ENCODE results near the gene STIM1. TPM values are rescaled to one million over a fixed set of nuclear protein-coding genes. Genes with fewer than 3 reads are reported as not detected.

The STIM1 gene
- total RNA-seq, 4 donors from 2014 or later = 42.2 to 71.0 (median 51.1) TPM

DNA sequence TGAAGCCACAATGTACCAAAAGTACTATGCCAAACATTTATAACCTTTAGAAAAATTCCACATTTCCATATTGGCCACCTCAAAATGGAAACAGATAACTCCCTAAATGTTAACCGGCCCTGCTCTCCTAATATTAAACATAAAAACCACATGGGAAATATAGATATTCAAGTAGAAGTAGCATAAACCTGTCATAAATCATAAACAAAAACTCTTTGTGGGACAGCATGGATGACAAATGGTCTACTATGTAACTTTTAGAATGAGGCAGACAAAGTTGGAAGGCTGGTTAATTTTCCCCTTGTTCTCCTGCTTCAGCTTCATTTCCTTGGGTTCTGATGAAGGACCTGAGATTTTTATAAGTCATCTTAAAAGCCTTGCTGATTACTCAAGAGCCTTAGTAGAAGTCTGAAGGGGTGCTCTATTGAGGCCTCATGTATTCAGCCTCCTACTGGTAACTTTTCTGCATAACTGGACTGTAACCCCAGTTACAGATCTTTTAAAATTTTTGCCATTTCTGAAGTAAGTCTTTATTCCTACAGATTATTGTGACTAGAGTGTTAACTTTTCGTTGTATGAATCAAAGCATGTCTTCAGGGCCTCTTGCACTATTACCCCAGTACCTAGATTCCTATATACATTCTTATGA lies 116.4 kb downstream of the STIM1 start:
- TF ChIP-seq, protein P1, sequence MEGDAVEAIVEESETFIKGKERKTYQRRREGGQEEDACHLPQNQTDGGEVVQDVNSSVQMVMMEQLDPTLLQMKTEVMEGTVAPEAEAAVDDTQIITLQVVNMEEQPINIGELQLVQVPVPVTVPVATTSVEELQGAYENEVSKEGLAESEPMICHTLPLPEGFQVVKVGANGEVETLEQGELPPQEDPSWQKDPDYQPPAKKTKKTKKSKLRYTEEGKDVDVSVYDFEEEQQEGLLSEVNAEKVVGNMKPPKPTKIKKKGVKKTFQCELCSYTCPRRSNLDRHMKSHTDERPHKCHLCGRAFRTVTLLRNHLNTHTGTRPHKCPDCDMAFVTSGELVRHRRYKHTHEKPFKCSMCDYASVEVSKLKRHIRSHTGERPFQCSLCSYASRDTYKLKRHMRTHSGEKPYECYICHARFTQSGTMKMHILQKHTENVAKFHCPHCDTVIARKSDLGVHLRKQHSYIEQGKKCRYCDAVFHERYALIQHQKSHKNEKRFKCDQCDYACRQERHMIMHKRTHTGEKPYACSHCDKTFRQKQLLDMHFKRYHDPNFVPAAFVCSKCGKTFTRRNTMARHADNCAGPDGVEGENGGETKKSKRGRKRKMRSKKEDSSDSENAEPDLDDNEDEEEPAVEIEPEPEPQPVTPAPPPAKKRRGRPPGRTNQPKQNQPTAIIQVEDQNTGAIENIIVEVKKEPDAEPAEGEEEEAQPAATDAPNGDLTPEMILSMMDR (IDR thresholded peaks at IDR 0.05) = no peak
- DNase-seq (ENCODE audit: low spot score) = no peak
- ATAC-seq (ENCODE audit: low FRiP score) = peak; percentile 70

DNA sequence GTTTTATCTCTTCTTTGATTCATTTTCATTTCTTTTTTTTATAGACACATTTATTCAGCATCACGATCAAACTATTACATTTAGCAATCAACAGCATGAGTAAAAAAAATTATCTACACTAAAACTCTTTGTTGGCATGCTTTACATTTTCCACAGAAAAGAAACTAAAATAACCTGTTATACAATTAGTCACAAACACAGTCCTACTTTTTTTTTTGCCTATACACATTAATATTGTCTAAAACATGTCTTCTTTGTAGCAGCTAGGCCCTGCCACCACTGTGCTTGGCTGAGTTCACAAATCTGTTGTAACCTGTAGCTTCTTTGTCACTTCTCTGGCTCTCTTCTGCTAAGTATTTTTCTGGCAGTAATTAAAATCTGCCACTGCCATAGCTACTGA lies 117.0 kb downstream of the STIM1 start:
- ATAC-seq (ENCODE audit: low FRiP score) (no peak), DNase-seq (ENCODE audit: low spot score) (no peak)
- TF ChIP-seq, protein P1 (IDR thresholded peaks at IDR 0.05) = no peak

DNA sequence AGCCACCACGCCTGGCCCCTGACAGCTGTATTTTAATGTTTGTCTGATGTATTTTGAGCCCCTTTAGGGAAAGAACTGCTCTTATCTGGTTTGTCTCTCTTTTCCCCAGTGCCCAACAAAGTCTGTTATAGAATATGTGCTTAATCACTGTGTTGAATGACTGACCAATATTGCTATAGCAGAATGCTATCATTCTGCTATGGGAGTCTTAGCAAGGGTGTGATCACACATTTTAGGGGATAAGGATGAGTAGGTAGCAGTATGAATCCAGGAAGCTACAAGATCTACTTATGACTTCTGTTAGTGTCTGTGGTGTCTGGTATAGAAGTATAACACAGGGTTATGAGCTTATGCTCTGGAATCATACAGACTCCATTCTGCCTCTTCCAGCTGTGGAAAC lies 121.6 kb downstream of the STIM1 start:
- ATAC-seq (ENCODE audit: low FRiP score) (no peak), DNase-seq (ENCODE audit: low spot score) (no peak)
- TF ChIP-seq, protein P1 (IDR thresholded peaks at IDR 0.05) = no peak

DNA sequence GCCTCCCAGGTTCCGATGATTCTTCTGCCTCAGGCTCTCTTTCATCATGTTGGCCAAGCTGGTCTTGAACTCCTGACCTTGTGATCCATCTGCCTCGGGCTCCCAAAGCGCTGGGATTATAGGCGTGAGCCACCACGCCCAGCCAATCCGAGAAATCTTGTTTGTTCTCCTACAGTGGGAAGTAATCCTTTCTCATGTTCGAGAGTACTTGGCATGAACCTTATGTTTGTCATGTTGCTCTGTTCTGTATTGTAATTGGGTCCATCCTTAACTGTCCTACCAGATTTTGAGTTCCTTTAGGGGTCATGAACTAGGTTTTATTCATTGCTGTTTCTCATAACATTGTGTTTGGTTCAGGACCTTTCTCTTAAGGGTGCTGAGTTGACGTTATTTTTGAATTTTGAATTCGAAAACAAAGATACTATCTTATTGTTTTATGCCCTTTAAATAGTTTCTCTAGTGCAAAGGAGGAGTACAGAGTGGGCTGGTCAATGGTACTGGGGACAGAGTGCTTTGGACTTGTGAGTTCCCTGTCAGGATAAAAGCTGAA lies 125.7 kb downstream of the STIM1 start:
- ATAC-seq (ENCODE audit: low FRiP score) = no peak
- no peak for DNase-seq (ENCODE audit: low spot score)
- TF ChIP-seq, protein P1 (IDR thresholded peaks at IDR 0.05) = no peak

DNA sequence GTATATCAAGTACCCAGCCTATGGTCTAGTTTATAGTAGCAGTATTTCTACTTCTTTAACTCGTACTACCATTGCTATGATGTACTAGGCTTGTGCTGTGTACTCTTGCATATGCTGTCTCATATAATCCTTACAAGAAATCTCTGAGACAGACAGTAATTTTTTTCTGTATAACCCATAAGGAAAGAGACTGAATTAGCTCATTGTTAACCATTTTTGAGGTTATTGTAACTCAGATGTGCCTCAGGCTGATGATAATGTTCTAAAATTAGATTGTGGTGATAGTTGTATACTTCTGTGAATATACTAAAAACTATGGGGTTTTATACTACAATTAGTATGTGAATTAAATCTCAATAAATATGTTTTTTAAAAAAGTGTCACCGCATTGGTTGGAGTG lies 127.0 kb downstream of the STIM1 start:
- TF ChIP-seq, protein P1 (IDR thresholded peaks at IDR 0.05) = no peak
- no peak for ATAC-seq (ENCODE audit: low FRiP score)
- DNase-seq (ENCODE audit: low spot score) = no peak

DNA sequence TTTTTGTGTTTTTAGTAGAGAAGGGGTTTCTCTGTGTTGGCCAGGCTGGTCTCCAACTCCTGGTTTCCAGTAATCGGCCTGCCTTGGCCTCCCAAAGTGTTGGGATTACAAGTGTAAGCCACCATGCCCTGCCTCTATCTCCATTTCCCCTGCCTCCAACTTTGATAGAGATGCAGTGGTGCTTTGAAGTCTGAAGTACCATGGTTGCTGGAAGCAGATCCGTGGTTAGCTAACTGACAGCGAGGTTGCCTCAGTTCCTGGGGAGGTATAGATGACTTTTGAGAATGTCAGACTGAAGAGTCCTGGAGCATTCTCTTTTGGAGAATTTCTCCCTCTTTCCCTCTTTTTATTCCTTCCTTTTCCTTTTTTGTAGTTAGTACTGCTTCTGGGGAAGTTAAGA lies 127.6 kb downstream of the STIM1 start:
- DNase-seq (ENCODE audit: low spot score) = no peak
- ATAC-seq (ENCODE audit: low FRiP score) = no peak
- TF ChIP-seq, protein P1 (IDR thresholded peaks at IDR 0.05) = no peak

DNA sequence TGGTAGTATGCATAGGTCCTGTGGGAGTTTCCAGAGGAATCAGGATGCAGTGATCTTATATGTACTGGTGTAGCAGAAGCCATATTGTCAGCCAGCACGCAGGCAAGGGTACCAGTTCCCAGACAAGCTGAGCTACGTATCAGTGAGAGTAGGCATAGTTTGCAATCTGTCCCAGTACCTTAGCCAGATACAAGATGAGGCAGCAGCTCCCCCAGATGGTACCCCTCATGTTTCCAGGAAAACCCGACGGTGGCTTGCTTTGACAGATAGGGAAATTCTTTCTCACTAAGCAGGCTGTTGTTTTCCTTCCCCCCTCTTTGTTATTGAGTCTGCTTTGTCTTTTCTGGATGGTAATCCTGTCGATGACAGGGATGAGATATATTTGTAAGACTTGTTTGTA lies 129.4 kb downstream of the STIM1 start:
- TF ChIP-seq, protein P1 (IDR thresholded peaks at IDR 0.05) = no peak
- DNase-seq (ENCODE audit: low spot score) = no peak
- no peak for ATAC-seq (ENCODE audit: low FRiP score)

Measured in omental fat pad (tissue), 4 donors.